ENCODE results near the gene DENND1A.
A peak's percentile ranks its signal among the peaks of the same experiment; 100 is the strongest.

The DENND1A gene

DNA sequence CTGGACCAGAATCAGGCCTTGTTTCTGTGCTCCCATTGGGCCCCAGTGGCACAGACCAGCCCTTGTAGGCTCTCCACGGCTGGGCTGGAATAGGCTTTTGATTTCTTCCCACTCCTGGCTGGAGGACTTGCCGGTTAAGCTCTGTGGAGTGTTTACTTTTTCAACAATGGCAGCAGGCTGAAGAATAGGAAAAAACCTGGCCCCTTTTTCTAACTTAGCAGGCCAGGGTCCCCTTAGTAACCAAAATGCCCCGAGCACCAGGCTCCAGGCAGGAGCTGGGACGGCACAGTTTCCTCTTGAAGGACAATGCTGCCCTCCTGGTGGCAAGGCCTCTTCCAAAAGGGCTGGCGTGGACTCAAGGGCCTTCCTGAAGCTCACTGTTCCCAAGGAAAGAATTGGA lies 343.7 kb downstream of the DENND1A start:
- DNase-seq (ENCODE audit: low read depth): no peak
- no peak overlapping the region for H3K4me3 ChIP-seq (ENCODE audit: low read depth, low read length)
- no peak for TF ChIP-seq CTCF (IDR thresholded peaks at IDR 0.05; ENCODE audit: control insufficient read depth, extremely low read depth, insufficient read depth)

- no peak overlapping the region for H3K4me3 ChIP-seq (ENCODE audit: low read depth, low read length)
- TF ChIP-seq CTCF (IDR thresholded peaks at IDR 0.05; ENCODE audit: control insufficient read depth, extremely low read depth, insufficient read depth): no peak
- no peak for DNase-seq (ENCODE audit: low read depth)
Observed at GRCh38 chr9:123584202-123585176, 345.4 kb downstream of the DENND1A start.

- DNase-seq (ENCODE audit: low read depth): no peak
- H3K4me3 ChIP-seq (ENCODE audit: low read depth, low read length): no peak overlapping the region
- no peak for TF ChIP-seq CTCF (IDR thresholded peaks at IDR 0.05; ENCODE audit: control insufficient read depth, extremely low read depth, insufficient read depth)
Observed at GRCh38 chr9:123583646-123584045, 346.3 kb downstream of the DENND1A start.

DNA sequence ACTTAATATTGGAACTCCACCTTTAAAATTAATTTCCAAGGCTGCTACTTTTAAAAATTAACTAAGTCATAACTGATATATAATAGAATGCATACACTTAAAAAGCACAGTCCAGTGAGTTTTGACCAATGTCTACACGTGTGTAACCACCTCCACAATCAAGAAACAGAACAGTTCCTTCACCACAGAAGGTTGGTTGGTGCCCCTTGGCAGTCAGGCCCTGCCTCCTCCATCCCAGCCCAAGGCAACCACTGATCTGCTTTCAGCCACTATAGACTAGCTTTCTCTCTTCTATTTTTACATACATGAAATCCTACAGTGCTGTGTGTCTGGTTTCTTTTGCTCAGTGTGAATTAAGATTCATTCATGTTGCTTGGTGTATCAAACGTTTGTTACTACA lies 358.7 kb downstream of the DENND1A start:
- no peak overlapping the region for H3K4me3 ChIP-seq (ENCODE audit: low read depth, low read length)
- TF ChIP-seq CTCF (IDR thresholded peaks at IDR 0.05; ENCODE audit: control insufficient read depth, extremely low read depth, insufficient read depth): no peak
- no peak for DNase-seq (ENCODE audit: low read depth)

DNA sequence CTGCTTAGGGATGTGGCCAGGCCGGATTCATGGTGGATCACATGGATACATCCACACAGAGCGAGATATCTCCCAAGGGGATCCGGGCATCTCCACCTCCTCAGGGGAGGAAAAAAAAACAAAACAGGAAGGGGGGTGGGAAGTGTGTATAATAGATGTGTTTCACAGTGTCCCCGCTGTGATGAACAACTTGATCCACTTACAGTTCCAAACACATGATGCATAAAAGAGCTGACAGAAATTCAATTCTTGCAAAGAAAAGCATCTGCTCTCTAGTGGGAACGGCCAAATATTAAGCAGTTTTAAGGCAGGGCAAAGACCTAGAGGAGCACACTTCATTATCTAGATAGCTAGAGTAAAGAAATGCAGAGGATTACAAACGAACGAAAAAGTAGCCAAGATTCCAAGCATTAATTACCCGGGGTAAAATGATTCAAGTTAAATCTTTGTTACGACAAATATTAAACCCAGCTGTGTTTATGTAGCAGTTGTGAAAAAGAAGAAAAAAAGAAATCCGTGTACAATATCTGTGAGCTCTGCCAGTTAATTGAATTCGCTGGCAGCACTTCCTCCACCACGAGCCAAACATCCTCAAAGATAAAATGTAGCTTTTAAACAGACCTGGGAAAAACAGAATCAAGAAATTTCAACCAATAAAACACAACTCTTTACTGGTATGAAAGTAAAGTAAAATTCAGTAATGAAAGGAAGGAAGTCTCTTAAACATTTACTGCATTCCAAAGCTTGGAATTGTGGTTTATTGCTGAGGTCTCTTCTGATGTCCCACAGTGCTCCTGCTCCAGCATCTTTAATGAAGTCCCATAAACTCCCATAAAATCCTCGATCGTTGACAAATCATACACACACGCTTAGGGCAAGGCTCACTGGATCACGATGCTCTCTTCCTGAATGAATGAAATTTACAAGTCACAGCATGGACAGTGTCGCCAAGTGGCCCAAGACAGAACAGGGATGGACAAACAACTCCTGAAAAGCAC lies 360.9 kb downstream of the DENND1A start:
- no peak for TF ChIP-seq CTCF (IDR thresholded peaks at IDR 0.05; ENCODE audit: control insufficient read depth, extremely low read depth, insufficient read depth)
- no peak overlapping the region for H3K4me3 ChIP-seq (ENCODE audit: low read depth, low read length)
- DNase-seq (ENCODE audit: low read depth): peak; percentile 82

GRCh38 chr9:123567013-123567412 lies 362.9 kb downstream of the DENND1A start:
- no peak for DNase-seq (ENCODE audit: low read depth)
- H3K4me3 ChIP-seq (ENCODE audit: low read depth, low read length): no peak overlapping the region
- no peak for TF ChIP-seq CTCF (IDR thresholded peaks at IDR 0.05; ENCODE audit: control insufficient read depth, extremely low read depth, insufficient read depth)

Measured in LNCaP clone FGC (cell line).